Ovary (tissue), 9 donors: ENCODE measurements around the gene CFAP43. TPM values are rescaled to one million over a fixed set of nuclear protein-coding genes. Genes with fewer than 3 reads are reported as not detected.

Experiments used
- DNase-seq, 5 donors: peaks; one replicate each; pipeline ENCODE4 v3.0.0-alpha.2; 2019 to 2020
- H3K27ac ChIP-seq, 2 donors: fragments of 200-600 bp; one replicate each; pipeline versions ENCODE4 v1.5.1 to v1.8.0; 2019 to 2022
- H3K27me3 ChIP-seq: fragments of 200-600 bp; one replicate; pipeline ENCODE4 v1.8.0; 2022
- H3K36me3 ChIP-seq: fragments of 200-600 bp; sonication (generic); one replicate; pipeline ENCODE4 v1.5.1; 2019
- H3K4me1 ChIP-seq: one replicate; pipeline ENCODE4 v1.8.1; 2013; ENCODE audit warnings: mild to moderate bottlenecking, moderate library complexity; ENCODE audit not compliant: insufficient read depth
- H3K4me3 ChIP-seq: fragments of 200-600 bp; sonication (generic); one replicate; pipeline ENCODE4 v1.5.1; 2017
- H3K9me3 ChIP-seq, 2 donors: fragments of 200-600 bp in 1 of 2; sonication (generic) in 1 of 2; one replicate each; pipeline versions ENCODE4 v1.5.1 to v1.8.1; 2013 to 2019; ENCODE audit warnings: mild to moderate bottlenecking in 1 of 2, moderate library complexity in 1 of 2
- CTCF ChIP-seq, 3 donors: fragments of 450-650 bp in 2 of 3; fragments of 200-600 bp in 1 of 3; IDR thresholded peaks; one replicate each; pipeline versions ENCODE4 v1.5.1 to v1.8.0; 2016 to 2022; ENCODE audit warnings: antibody characterized with exemption in 3 of 3, mild to moderate bottlenecking in 1 of 3
- EP300 ChIP-seq: sonication (generic); formaldehyde crosslinking; IDR thresholded peaks from one replicate; pipeline ENCODE4 v1.6.1; 2017; ENCODE audit warnings: antibody characterized with exemption
- POLR2A ChIP-seq: fragments of 450-650 bp; IDR thresholded peaks from one replicate; pipeline ENCODE4 v1.6.1; 2017; ENCODE audit warnings: antibody characterized with exemption, mild to moderate bottlenecking, moderate library complexity
- WGBS, 3 donors: extraction: QIAGEN DNeasy Blood & Tissue Kit in 1 of 3; methylation state at CpG; one replicate each; pipeline versions ENCODE4 v1.1.5 to v1.1.7; 2013 to 2017; 5-methylcytosine and 5-hydroxymethylcytosine counted together
- intact Hi-C, 4 donors: fragments of 100-400 bp; cut with DNase I; formaldehyde crosslinking; loops; one replicate each; pipeline versions ENCODE4 v1.11.0 to v1.15.1; 2022 to 2023
- polyA plus RNA-seq, 2 donors: library from polyadenylated mRNA; stranded (reverse); fragments of 200-250 nt in 1 of 2; fragments of 350-450 nt in 1 of 2; fragmentation: Illumina TruSeq in 1 of 2; extraction: RNeasy Lipid Tissue Mini Kit (QIAGEN cat#74804) in 1 of 2; gene quantifications; one replicate each; pipeline ENCODE4 v1.2.3, GENCODE V29; 2013 to 2014
- total RNA-seq, 7 donors: library from RNA; depleted of rRNA in 2 of 7; stranded (reverse); fragments of >200 nt in 2 of 7; fragmentation: NEBNext Ultra II Directional in 3 of 7; extraction: Animal tissue kit (Norgen Biotek cat#: 25700) in 3 of 7; gene quantifications; one replicate each; pipeline versions ENCODE4 v1.1.0 to v1.2.4, GENCODE V29; 2016 to 2023
- donor health status: DM: no; HTN: no; CAD: no; lungs with moderate emphysema.
- donor health status: DM: no; HTN: no; CAD: no.
- donor health status: Bipolar disorder and iron deficiency.
- donor health status: DM: yes; HTN: yes; CAD: no.
- donor health status: DM: no; HTN: no; CAD: no.
- donor health status: DM: yes; HTN: yes; CAD: no.

Gene CFAP43
- total and polyA plus RNA-seq, 9 donors, result 1.1 to 58.6 (median 2.6) TPM

DNA sequence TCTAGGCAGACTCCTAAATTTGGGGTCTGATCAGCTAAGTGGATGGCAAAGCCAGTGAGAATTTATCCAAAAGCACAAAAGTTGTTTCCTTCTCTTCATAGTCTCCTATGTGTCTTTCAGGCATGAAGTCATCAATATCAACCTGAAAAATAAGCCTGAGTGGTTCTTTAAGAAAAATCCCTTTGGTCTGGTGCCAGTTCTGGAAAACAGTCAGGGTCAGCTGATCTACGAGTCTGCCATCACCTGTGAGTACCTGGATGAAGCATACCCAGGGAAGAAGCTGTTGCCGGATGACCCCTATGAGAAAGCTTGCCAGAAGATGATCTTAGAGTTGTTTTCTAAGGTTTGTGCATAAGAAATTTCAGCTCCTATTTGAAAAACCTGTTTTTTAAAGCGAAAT is 27.3 kb upstream of the CFAP43 start:
- DNase-seq, result no peak
- WGBS, 3 donors, result 82 to 97% (median 94%) methylated on average over 3 of the region's 3 CpGs
- TF ChIP-seq POLR2A, result no peak
- TF ChIP-seq EP300, result no peak
- TF ChIP-seq CTCF (IDR thresholded peaks at IDR 0.05), result no peak
- Histone ChIP-seq H3K27ac (no peak overlapping the region), H3K4me1 (peaks cover 2% of the 10 kb centered on the region), H3K9me3 (no peaks in the 10 kb centered on the region), H3K27me3 (no peaks in the 10 kb centered on the region), H3K4me3 (no peak overlapping the region), H3K36me3 (no peaks in the 10 kb centered on the region)
- intact Hi-C loops, result no loop called here

DNA sequence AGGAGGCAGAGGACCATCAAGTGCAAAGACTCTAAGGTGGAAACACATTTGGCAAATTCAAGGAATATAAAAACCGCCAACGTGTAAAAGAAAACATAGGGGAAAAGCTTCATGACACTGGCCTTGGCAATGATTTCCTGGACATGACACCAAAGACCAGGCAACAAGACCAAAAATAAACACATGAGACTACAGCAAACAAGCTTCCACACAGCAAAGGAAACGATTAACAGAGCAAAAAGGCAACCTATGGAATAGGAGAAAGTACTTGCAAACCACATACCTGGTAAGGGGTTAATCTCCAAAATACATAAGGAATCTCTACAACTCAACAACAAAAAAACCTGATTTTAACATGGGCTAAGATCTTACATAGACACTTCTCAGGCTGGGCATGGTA is 26.0 kb upstream of the CFAP43 start:
- H3K27ac ChIP-seq, result no peak overlapping the region
- intact Hi-C loops, result no loop called here

GRCh38 chr10:104257235-104257634 is 25.1 kb upstream of the CFAP43 start:
- intact Hi-C loops, result no loop called here
- Histone ChIP-seq H3K4me3 (no peak overlapping the region), H3K36me3 (no peaks in the 10 kb centered on the region), H3K27me3 (no peaks in the 10 kb centered on the region), H3K27ac (no peak overlapping the region), H3K4me1 (peaks cover 4% of the 10 kb centered on the region), H3K9me3 (no peaks in the 10 kb centered on the region)
- TF ChIP-seq POLR2A (no peak), EP300 (no peak), CTCF (IDR thresholded peaks at IDR 0.05) (no peak)
- DNase-seq, result no peak
- 95 to 97% (median 97%) methylated on average over 5 of the region's 5 CpGs for WGBS, 3 donors

More for the DNA sequence above, 26.0 kb upstream of the CFAP43 start:
- no peak for DNase-seq
- Histone ChIP-seq H3K9me3 (no peaks in the 10 kb centered on the region), H3K4me1 (peaks cover 4% of the 10 kb centered on the region), H3K27me3 (no peaks in the 10 kb centered on the region), H3K36me3 (no peaks in the 10 kb centered on the region), H3K4me3 (no peak overlapping the region)
- 75 to 81% (median 79%) methylated on average over 3 of the region's 3 CpGs for WGBS, 3 donors
- TF ChIP-seq CTCF (IDR thresholded peaks at IDR 0.05) (no peak), EP300 (no peak), POLR2A (no peak)

DNA sequence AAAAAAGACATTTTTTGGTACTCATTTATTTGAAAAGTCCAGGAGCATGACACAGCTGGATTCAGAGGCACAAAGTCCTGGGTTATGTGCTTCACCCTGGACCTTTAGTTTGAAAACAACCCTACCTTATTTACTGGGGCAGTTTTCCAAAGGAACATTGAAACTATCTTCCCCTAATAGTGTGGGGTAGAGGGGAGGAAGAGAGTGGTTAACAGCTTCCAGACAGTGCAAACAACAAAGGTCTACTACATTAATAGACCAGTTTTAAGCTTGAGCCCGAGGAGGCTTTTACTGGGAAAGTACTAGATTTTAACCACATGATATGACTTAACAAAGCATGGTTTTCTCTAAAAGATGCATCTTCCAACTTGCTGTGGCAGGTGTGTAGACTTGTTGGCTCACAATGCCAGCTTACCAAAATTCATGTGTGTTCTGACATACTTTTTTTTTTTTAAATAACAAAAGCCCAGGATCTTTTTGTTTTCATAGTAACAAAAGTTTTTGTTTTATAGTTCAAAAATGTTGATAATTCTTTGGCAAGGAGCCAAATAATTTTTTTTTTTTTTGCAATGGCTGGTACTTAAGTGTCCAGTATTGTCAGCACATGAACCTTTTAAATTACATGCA is 24.3 kb upstream of the CFAP43 start:
- TF ChIP-seq POLR2A, result no peak
- no peak for TF ChIP-seq EP300
- TF ChIP-seq CTCF (IDR thresholded peaks at IDR 0.05), result no peak
- WGBS, 3 donors, result 0 to 9% (median 6%) methylated on average over 1 of the region's 1 CpG
- no peaks in the 10 kb centered on the region for H3K36me3 ChIP-seq
- no peaks in the 10 kb centered on the region for H3K9me3 ChIP-seq
- intact Hi-C loops, result no loop called here
- DNase-seq, result no peak
- peak overlapping the region; percentile 93 for H3K4me3 ChIP-seq
- H3K4me1 ChIP-seq, result peaks cover 4% of the 10 kb centered on the region
- no peaks in the 10 kb centered on the region for H3K27me3 ChIP-seq
- H3K27ac ChIP-seq, result peak overlapping the region; percentile 77 to 99
